ENCODE results near the gene MBTD1. TPM values are rescaled to one million over a fixed set of nuclear protein-coding genes. Genes with fewer than 3 reads are reported as not detected.

The MBTD1 gene
- total and polyA plus RNA-seq, 10 of the 15 experiments (the other 5 are each of a cell fraction or from before 2014, with no cell fraction given), result 1.3 to 16.7 (median 9.5) TPM

GRCh38 chr17:51260237-51261023 lies 581 bp upstream of the MBTD1 start, which contains the start of gene UTP18 (continued):
- peak; percentile 92 for TF ChIP-seq MLLT1 (IDR thresholded peaks at IDR 0.05)
- no peak for TF ChIP-seq ZNF384 (IDR thresholded peaks at IDR 0.05; ENCODE audit: borderline replicate concordance, low read depth, low read length)
- TF ChIP-seq E4F1 (IDR thresholded peaks at IDR 0.05; ENCODE audit: borderline replicate concordance, partially characterized antibody), result peak; percentile 96
- TF ChIP-seq HCFC1 (IDR thresholded peaks at IDR 0.05; ENCODE audit: low read length), result no peak; the same call in 1 of the 2 replicates
- no peak for TF ChIP-seq JUNB (IDR thresholded peaks at IDR 0.05)

Measured in GM12878 (cell line).